Stimulated activated effector memory CD8-positive, alpha-beta T cell treated with anti-CD3 and anti-CD28 coated beads, Interleukin-12 subunit alpha, Interleukin-12 subunit beta, amount 100 ng/mL, for 72 hours (primary cell): ENCODE data around the gene ZFR2.
"Not testable (repeated sequence)": the region's sequence is repeated elsewhere in the genome, so short reads cannot be mapped to it uniquely, and the experiment has no call there.

Experiments used
- ATAC-seq: fragments of 150-1000 bp; cut with Tn5 transposase; 2 replicates; pipeline ENCODE4 v1.10.0; 2021
- DNase-seq, 2 donors: peaks; one replicate each; pipeline ENCODE4 v3.0.0; 2021 to 2022; ENCODE audit warnings: low spot score in 2 of 2
- H3K27ac Mint-ChIP-seq: one replicate; pipeline ENCODE4 v1.8.0; 2022; ENCODE audit warnings: mild to moderate bottlenecking, mixed read lengths
- H3K36me3 Mint-ChIP-seq: one replicate; pipeline ENCODE4 v1.8.0; 2022; ENCODE audit warnings: mild to moderate bottlenecking, mixed read lengths
- H3K4me1 Mint-ChIP-seq: one replicate; pipeline ENCODE4 v1.8.0; 2022; ENCODE audit warnings: mixed read lengths
- H3K4me3 Mint-ChIP-seq: one replicate; pipeline ENCODE4 v1.8.0; 2022; ENCODE audit warnings: mild to moderate bottlenecking, mixed read lengths
- H3K9me3 Mint-ChIP-seq: one replicate; pipeline ENCODE4 v1.8.0; 2022; ENCODE audit warnings: mixed read lengths

ZFR2 gene

GRCh38 chr19:3890591-3890990, 21.8 kb upstream of the ZFR2 start:
- Mint-ChIP-seq H3K36me3 (no peaks in the 10 kb centered on the region), H3K4me3 (no peak overlapping the region), H3K4me1 (no peaks in the 10 kb centered on the region), H3K27ac (no peak overlapping the region), H3K9me3 (no peaks in the 10 kb centered on the region)
- DNase-seq, result no peak
- ATAC-seq, result no peak

DNA sequence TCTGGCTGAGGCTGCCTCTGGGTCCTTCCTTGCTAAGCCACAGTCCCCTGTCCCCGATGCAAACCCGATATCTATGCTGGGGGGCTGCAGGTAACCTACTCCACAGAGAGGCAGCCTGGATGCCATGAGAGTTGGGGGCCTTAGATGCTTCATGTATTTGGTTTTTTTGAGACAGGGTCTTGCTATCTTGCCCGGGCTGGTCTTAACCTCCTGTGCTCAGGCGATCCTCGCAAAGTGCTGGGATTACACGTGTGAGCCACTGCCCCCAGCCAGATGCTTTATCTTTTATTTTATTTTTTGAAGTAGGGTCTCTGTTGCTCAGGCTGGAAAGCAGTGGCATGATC, 13.2 kb upstream of the ZFR2 start:
- no peak overlapping the region for H3K27ac Mint-ChIP-seq
- H3K4me1 Mint-ChIP-seq, result peaks cover 14% of the 10 kb centered on the region
- H3K9me3 Mint-ChIP-seq, result no peaks in the 10 kb centered on the region
- H3K36me3 Mint-ChIP-seq, result no peaks in the 10 kb centered on the region
- no peak for DNase-seq
- H3K4me3 Mint-ChIP-seq, result no peak overlapping the region
- ATAC-seq, result no peak

GRCh38 chr19:3881272-3882040, 12.6 kb upstream of the ZFR2 start:
- Mint-ChIP-seq H3K4me3 (no peak overlapping the region), H3K36me3 (no peaks in the 10 kb centered on the region), H3K4me1 (peaks cover 14% of the 10 kb centered on the region), H3K27ac (no peak overlapping the region), H3K9me3 (no peaks in the 10 kb centered on the region)
- ATAC-seq (no peak), DNase-seq (no peak)

DNA sequence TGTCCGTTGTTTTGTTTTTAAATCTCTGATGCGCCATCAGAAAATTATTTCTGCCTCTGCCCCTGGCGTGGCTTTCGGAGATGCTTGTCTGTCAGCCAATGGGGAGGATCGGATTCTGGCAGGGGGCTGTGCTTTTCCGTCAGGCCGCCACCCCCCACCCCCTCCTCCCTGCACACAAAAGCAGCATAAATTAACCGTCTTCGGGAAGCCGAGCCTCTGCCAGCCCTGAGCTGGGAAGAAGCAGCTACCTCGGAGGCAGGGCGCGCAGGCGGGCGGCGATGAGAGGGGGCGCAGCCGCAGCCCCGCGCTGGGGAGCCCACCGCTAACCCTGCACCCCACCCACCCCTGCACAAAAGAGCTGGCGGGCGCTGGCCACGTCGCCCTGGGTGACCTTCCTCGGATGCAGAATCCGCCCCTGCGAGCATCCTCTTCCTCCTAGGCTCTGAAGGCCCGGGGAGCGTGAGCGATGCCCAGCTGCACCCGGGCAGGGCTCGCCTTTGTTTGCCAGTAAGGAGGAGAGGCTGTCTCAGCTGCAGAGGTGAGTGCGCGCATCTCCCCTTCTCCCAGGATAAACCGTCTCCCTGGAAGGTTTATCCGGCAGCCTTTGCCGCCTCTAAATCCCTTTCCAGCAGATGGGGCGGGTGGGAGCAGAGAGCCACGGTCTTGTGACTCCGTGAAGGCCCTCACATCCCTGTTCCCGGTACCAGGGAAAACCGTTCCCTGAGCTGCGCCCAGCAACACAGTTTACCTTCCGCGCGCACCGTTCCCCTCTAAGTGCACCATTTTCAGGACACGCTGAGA, 11.8 kb upstream of the ZFR2 start, which contains the start of gene ATCAY:
Gene ATCAY, plus strand, starts transcription at position 215 of the 801 bp plus-strand sequence. CDS start 5,083 bp downstream, outside the sequence.
- no peak for DNase-seq
- no peak within 1 kb of the TSS for H3K4me3 Mint-ChIP-seq
- H3K9me3 Mint-ChIP-seq, result no peaks in the 10 kb centered on the region
- no peaks in the 10 kb centered on the region for H3K36me3 Mint-ChIP-seq
- H3K27ac Mint-ChIP-seq, result no peak within 1 kb of the TSS
- peaks cover 14% of the 10 kb centered on the region for H3K4me1 Mint-ChIP-seq
- ATAC-seq, result no peak

DNA sequence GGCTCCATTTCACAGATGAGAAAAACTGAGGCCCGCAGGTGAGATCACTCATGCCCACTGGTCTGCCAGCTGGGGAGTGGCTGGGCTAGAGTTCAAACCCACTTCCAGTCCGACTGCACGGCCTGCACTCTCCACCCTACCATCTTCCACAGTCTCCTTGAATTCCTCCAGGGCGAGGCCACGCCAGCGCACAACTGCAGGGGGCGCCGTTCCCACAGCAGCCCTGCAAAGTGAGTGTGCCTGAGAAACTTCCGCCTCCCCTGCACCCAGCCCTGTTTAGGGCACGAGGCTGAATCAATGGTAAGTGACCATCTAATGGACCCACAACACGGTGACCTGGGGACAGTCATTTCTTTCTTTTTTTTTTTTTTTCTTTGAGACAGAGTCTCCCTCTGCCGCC, 10.8 kb upstream of the ZFR2 start:
- Mint-ChIP-seq H3K9me3 (no peaks in the 10 kb centered on the region), H3K36me3 (no peaks in the 10 kb centered on the region), H3K27ac (no peak overlapping the region), H3K4me1 (peaks cover 14% of the 10 kb centered on the region), H3K4me3 (no peak overlapping the region)
- ATAC-seq, result no peak
- DNase-seq, result no peak

DNA sequence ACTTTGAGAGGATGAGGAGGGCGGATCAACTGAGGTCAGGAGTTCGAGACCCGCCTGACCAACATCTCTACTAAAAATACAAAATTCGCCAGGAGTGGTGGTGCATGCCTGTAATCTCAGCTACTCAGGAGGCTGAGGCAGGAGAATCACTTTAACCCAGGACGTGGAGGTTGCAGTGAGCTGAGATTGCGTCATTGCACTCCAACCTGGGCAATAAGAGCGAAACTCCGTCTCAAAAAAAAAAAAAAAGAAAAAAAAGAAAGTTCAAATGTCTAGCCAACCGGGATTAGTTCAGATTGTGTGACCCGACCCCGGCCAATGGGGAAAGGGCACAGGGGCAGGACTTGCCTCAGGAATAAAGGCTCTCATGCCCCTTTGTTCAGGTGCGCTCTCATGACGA, 5.9 kb upstream of the ZFR2 start:
- not testable (repeated sequence) for H3K9me3 Mint-ChIP-seq, H3K36me3 Mint-ChIP-seq, ATAC-seq, H3K27ac Mint-ChIP-seq, H3K4me1 Mint-ChIP-seq, H3K4me3 Mint-ChIP-seq, DNase-seq

GRCh38 chr19:3873151-3873550, 4.3 kb upstream of the ZFR2 start:
- peaks cover 8% of the 10 kb centered on the region for H3K4me1 Mint-ChIP-seq
- DNase-seq (no peak), ATAC-seq (no peak)
- no peak overlapping the region for H3K4me3 Mint-ChIP-seq
- H3K27ac Mint-ChIP-seq, result no peak overlapping the region
- no peaks in the 10 kb centered on the region for H3K9me3 Mint-ChIP-seq
- H3K36me3 Mint-ChIP-seq, result no peaks in the 10 kb centered on the region

DNA sequence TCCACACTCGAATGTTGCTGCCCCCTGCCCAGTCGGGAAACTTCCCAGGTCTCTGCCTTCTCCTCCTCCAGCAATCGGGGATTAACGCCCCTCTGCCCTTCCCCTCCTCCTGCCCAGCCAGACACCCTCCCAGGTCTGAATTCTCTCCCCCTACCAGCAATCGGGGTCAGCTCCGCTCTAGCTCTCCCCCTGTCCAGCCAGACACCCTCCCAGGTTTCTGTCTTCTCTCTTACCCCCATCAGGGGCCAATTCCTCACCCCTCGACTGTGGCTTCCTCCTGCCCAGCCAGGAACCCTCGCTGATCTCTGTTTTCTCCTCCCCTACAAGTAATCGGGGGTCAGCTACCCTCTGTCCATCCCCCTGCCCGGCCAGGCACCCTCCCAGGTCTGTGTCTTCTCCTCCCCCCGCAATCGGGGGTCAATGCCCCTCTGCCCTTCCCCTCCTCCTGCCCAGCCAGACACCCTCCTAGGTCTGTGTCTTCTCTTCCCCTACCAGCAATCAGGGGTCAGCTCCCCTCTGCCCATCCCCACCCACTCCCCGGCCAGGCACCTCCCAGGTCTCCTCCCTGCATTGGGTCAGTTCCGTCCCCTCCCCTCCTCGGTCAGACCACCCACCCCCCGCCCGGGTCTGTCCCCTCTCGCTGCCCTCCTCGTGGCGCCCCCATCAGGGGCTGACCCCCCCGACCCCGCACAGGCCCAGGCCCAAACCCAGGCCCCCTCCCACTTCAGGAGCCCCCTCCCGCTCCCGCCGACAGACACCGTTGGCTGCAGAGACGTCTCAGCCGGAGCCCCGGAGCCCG, 668 bp downstream of the ZFR2 start:
- peaks cover 8% of the 10 kb centered on the region for H3K4me1 Mint-ChIP-seq
- ATAC-seq, result no peak
- peak overlapping the region; percentile 17 for H3K4me3 Mint-ChIP-seq

DNA sequence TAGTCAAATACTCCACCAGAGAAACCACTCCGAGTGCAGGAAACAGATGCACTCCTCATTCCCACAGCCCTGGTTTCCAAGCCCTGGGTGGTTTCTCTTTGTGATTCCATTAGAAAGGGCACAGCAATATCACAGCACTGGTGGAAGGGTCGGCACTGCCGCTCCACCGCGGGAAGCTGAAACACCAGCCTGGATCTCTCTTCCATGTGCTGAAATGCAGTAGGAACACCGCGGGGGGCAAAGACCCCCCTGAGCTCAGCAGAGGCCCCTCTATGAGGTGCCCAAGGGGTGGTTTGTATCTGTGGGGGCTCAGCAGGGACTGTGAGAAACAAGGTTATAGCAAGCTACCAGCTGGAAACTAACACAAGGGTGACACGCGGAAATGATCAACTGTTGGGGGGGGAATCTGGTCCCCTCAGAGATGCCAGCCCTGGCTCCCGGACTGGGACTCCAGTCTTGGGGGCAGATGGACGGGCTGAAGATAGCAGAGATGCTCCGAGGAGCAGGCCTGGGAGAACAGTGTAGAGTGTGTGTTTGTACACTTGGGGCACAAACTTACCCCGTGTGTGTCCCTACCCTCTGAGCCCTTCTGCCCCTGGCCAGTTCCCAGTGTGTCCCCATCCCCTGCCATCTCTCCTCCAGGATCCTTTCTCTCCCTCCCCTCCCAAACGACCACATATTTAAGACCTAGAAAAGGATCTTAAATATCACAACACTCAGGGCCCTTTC, 1.8 kb downstream of the ZFR2 start:
- DNase-seq, result no peak
- H3K36me3 Mint-ChIP-seq, result no peaks in the 10 kb centered on the region
- peaks cover 8% of the 10 kb centered on the region for H3K4me1 Mint-ChIP-seq
- H3K9me3 Mint-ChIP-seq, result no peaks in the 10 kb centered on the region
- peak; percentile 28 for ATAC-seq
- H3K4me3 Mint-ChIP-seq, result no peak overlapping the region
- H3K27ac Mint-ChIP-seq, result no peak overlapping the region

More for the DNA sequence above, 668 bp downstream of the ZFR2 start:
- Mint-ChIP-seq H3K36me3 (no peaks in the 10 kb centered on the region), H3K27ac (no peak overlapping the region), H3K9me3 (no peaks in the 10 kb centered on the region)
- DNase-seq, result no peak

DNA sequence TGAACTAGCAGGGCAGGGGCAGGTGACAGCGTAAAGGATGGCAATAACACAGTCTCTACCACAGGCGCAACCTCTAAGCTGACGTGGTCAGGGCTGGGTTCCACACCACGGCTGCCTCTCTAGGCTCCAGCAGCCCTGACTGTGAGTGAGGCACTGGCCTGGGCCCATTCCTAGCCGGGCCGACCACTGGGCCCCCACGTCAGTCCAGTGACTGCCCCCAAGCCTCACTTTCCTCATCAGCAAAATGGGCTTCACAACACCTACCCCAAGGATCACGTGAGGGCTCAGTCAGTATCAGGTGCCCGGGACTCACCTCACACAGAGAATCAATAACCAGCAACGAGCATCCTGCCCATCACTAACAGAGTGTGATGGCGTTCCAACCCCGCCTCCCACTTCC, 5.2 kb downstream of the ZFR2 start:
- ATAC-seq (no peak), DNase-seq (no peak)
- no peaks in the 10 kb centered on the region for H3K4me1 Mint-ChIP-seq
- no peak overlapping the region for H3K4me3 Mint-ChIP-seq
- no peak overlapping the region for H3K27ac Mint-ChIP-seq
- no peaks in the 10 kb centered on the region for H3K36me3 Mint-ChIP-seq
- H3K9me3 Mint-ChIP-seq, result no peaks in the 10 kb centered on the region

- no peaks in the 10 kb centered on the region for H3K4me1 Mint-ChIP-seq
- no peak overlapping the region for H3K4me3 Mint-ChIP-seq
- ATAC-seq (no peak), DNase-seq (no peak)
- no peaks in the 10 kb centered on the region for H3K9me3 Mint-ChIP-seq
- no peak overlapping the region for H3K27ac Mint-ChIP-seq
- H3K36me3 Mint-ChIP-seq, result no peaks in the 10 kb centered on the region
These were observed 5.9 kb downstream of the ZFR2 start for GRCh38 chr19:3862826-3863500.

GRCh38 chr19:3860499-3860898, 8.3 kb downstream of the ZFR2 start:
- DNase-seq (no peak), ATAC-seq (no peak)
- Mint-ChIP-seq H3K4me1 (no peaks in the 10 kb centered on the region), H3K9me3 (no peaks in the 10 kb centered on the region), H3K36me3 (no peaks in the 10 kb centered on the region), H3K27ac (no peak overlapping the region), H3K4me3 (no peak overlapping the region)

DNA sequence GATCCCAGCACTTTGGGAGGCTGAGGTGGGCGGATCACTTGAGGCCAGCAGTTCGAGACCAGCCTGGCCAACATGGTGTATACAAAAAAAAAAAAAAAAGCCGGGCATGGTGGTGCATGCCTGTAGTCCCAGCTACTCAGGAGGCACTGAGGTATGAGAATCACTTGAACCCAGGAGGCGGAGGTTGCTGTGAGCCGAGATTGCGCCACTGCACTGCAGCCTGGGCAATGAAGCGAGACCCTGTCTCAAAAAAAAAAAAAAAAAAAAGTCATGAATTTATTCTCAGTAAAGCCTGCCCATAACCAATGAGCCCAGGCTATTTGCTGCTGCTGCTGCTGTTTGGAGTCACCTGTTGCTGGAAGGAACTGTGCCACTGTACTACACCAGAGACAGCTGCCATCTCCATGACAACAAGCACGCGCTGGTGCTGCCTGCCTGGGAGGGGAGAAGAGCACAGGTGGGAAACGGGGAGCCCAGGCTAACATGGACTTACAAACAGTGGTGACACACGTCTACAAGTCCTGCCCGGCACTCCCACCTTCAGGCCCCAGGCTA, 11.3 kb downstream of the ZFR2 start:
- no peak for ATAC-seq
- H3K27ac Mint-ChIP-seq, result no peak overlapping the region
- no peak for DNase-seq
- no peaks in the 10 kb centered on the region for H3K4me1 Mint-ChIP-seq
- H3K36me3 Mint-ChIP-seq, result no peaks in the 10 kb centered on the region
- no peak overlapping the region for H3K4me3 Mint-ChIP-seq
- H3K9me3 Mint-ChIP-seq, result no peaks in the 10 kb centered on the region

DNA sequence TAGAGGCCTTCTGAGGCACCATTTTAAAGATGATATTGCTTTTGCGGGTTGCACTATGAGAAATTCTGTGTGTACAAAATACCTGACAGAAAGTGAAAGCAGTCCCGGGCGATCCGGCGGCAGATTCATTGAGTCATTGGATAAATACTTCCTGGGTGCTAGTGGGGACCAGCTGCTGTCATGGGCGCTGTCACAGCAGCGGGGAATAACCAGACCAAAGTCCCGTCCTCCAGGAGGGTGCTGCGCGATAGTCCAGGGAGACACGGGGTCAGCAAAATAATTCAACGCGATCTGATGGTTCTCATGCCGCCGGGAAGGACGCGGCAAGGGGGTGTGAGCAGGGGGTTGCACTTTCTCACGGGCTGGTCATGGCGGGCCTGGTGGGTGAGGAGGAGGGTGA, 13.5 kb downstream of the ZFR2 start:
- Mint-ChIP-seq H3K36me3 (no peaks in the 10 kb centered on the region), H3K27ac (peak overlapping the region; percentile 32), H3K4me3 (no peak overlapping the region), H3K9me3 (peaks cover 3% of the 10 kb centered on the region), H3K4me1 (no peaks in the 10 kb centered on the region)
- ATAC-seq, result no peak
- DNase-seq, result no peak
